Smooth muscle cell (in vitro differentiated cells): Measurements from ENCODE around the gene OSBP. TPM values are rescaled to one million over a fixed set of nuclear protein-coding genes. Genes with fewer than 3 reads are reported as not detected.

Experiments
- DNase-seq: peaks from one replicate; lab custom pipeline; 2025; ENCODE audit not compliant: unreplicated experiment; lab: John Stamatoyannopoulos, UW
- H2AFZ ChIP-seq: fragments of 200-600 bp; sonication (generic); 2 replicates; pipeline ENCODE4 v1.6.0; 2016; ENCODE audit warnings: antibody characterized with exemption, low read depth, mild to moderate bottlenecking
- H3F3A ChIP-seq: fragments of 200-600 bp; sonication (generic); 2 replicates; pipeline ENCODE4 v1.6.0; 2017; ENCODE audit warnings: antibody characterized with exemption, low read depth
- H3K27ac ChIP-seq: fragments of 200-600 bp; sonication (generic); 2 replicates; pipeline ENCODE4 v1.5.1; 2016; ENCODE audit warnings: low read depth, mild to moderate bottlenecking
- H3K27me3 ChIP-seq: fragments of 200-600 bp; sonication (generic); 2 replicates; pipeline ENCODE4 v1.6.1; 2016; ENCODE audit warnings: low read depth, mild to moderate bottlenecking
- H3K36me3 ChIP-seq: fragments of 200-600 bp; sonication (generic); 2 replicates; pipeline ENCODE4 v1.5.1; 2016; ENCODE audit warnings: low read depth
- H3K4me1 ChIP-seq: fragments of 200-600 bp; sonication (generic); 2 replicates; pipeline ENCODE4 v1.5.1; 2016; ENCODE audit warnings: low read depth
- H3K4me2 ChIP-seq: fragments of 200-600 bp; sonication (generic); 2 replicates; pipeline ENCODE4 v1.6.0; 2016; ENCODE audit warnings: mild to moderate bottlenecking
- H3K4me3 ChIP-seq: fragments of 200-600 bp; sonication (generic); 2 replicates; pipeline ENCODE4 v1.5.1; 2016; ENCODE audit warnings: mild to moderate bottlenecking
- H3K79me2 ChIP-seq: fragments of 200-600 bp; sonication (generic); 2 replicates; pipeline ENCODE4 v1.6.0; 2016; ENCODE audit warnings: low read depth, mild to moderate bottlenecking
- H3K9ac ChIP-seq: fragments of 200-600 bp; sonication (generic); 2 replicates; pipeline ENCODE4 v1.6.0; 2016; ENCODE audit warnings: low read depth
- H3K9me3 ChIP-seq: fragments of 200-600 bp; sonication (generic); replicated peaks from 2 replicates; pipeline ENCODE4 v1.5.1; 2016; ENCODE audit warnings: low read depth
- H4K20me1 ChIP-seq: fragments of 200-600 bp; sonication (generic); 2 replicates; pipeline ENCODE4 v1.6.0; 2016; ENCODE audit warnings: low read depth
- WGBS: methylation state at CpG from one replicate; pipeline ENCODE4 v1.1.7; 2016; ENCODE audit warnings: low lambda C conversion rate; 5-methylcytosine and 5-hydroxymethylcytosine counted together
- polyA plus RNA-seq: library from polyadenylated mRNA; unstranded; fragments of >200 nt; fragmentation: Nextera tagmentation; extraction: Ambion mirVana; gene quantifications from 2 replicates; pipeline ENCODE4 v1.2.1, GENCODE V29; 2016
- total RNA-seq: library from RNA; depleted of rRNA; stranded (reverse); fragments of >200 nt; gene quantifications from 2 replicates; pipeline ENCODE4 v1.2.3, GENCODE V29; 2014
- TF ChIP-seq, protein P1 (sequence below): fragments of 200-600 bp; sonication (generic); IDR thresholded peaks from 2 replicates; pipeline ENCODE4 v1.5.1; 2017; ENCODE audit warnings: borderline replicate concordance, mild to moderate bottlenecking, antibody characterized with exemption; ENCODE audit not compliant: insufficient read depth, poor library complexity, severe bottlenecking

OSBP gene
- total and polyA plus RNA-seq, 2 experiments from 2014 or later, result 35.9 to 40.0 TPM

DNA sequence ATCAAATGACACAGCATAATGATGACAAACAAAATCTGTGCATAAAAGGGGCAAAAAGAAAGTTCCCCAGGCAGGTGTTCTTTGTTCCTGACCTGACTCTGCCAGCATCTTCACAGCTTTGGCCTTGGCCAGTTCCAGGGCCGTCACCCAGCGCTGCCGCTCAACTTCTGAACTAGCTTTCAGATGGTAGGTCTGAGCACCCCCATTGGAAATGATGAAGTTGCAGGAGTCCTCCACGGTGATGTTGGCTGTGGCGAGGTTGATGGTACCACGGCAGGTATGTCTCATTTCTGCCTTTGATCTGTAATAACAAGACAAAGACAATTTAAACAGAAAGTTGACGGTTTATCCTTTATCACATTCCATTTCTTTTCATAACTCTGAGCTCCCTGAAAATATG is 5.3 kb downstream of the OSBP start:
- H3K27ac ChIP-seq, result no peak overlapping the region
- H3K4me1 ChIP-seq, result peaks cover 18% of the 10 kb centered on the region
- WGBS, result 97% methylated on average over 7 of the region's 7 CpGs
- H3K9ac ChIP-seq, result no peak overlapping the region
- peaks cover 97% of the 10 kb centered on the region for H4K20me1 ChIP-seq
- peaks cover 43% of the 10 kb centered on the region for H3K36me3 ChIP-seq
- TF ChIP-seq, protein P1, sequence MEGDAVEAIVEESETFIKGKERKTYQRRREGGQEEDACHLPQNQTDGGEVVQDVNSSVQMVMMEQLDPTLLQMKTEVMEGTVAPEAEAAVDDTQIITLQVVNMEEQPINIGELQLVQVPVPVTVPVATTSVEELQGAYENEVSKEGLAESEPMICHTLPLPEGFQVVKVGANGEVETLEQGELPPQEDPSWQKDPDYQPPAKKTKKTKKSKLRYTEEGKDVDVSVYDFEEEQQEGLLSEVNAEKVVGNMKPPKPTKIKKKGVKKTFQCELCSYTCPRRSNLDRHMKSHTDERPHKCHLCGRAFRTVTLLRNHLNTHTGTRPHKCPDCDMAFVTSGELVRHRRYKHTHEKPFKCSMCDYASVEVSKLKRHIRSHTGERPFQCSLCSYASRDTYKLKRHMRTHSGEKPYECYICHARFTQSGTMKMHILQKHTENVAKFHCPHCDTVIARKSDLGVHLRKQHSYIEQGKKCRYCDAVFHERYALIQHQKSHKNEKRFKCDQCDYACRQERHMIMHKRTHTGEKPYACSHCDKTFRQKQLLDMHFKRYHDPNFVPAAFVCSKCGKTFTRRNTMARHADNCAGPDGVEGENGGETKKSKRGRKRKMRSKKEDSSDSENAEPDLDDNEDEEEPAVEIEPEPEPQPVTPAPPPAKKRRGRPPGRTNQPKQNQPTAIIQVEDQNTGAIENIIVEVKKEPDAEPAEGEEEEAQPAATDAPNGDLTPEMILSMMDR, result no peak
- no peaks in the 10 kb centered on the region for H3K27me3 ChIP-seq
- no peak for DNase-seq
- H2AFZ ChIP-seq, result no peak overlapping the region
- H3K79me2 ChIP-seq, result peaks cover 97% of the 10 kb centered on the region
- no peak overlapping the region for H3K4me2 ChIP-seq
- H3K4me3 ChIP-seq, result no peak overlapping the region
- no peaks in the 10 kb centered on the region for H3F3A ChIP-seq
- H3K9me3 ChIP-seq, result no peaks in the 10 kb centered on the region

DNA sequence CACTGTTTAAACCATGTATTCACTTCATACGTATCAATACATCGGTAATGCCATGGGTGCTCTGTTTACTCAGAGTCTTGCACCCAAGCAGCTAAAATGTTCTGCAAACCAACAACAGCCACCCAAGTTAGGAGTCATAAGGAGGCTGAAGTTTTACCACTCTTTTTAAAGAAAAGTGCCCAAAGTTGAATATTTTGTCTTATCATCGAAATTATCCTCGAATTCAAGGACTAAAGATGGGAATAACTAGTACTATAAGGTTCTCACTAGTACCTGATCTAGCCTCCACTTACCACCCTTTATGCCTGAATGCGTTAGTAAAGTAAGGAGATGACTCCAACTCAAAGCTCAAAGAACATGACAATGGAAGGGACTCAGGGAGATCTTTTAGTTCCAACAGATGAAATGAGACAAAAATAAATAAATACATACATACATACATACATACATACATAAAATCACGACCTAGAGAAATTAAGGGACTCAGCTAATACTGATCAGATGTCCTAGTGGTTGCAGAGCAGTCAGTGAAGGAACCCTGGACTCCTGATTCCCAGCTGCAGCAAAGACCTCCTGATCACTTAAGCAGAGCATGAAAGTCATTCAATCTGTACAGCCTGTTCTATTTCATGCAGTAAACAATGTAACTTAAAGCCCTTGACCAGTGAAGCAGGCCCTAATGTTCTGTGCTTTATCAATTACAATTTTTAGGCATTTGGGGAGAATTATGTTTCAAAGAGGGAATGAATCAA is 7.7 kb downstream of the OSBP start:
- DNase-seq, result no peak
- Histone ChIP-seq H3K27me3 (no peaks in the 10 kb centered on the region), H3K4me1 (peaks cover 2% of the 10 kb centered on the region), H3K36me3 (peaks cover 47% of the 10 kb centered on the region), H2AFZ (no peak overlapping the region), H3K9me3 (no peaks in the 10 kb centered on the region), H3K79me2 (peaks cover 93% of the 10 kb centered on the region), H3K9ac (no peak overlapping the region), H4K20me1 (peaks cover 98% of the 10 kb centered on the region), H3K27ac (no peak overlapping the region), H3F3A (no peaks in the 10 kb centered on the region), H3K4me2 (no peak overlapping the region), H3K4me3 (no peak overlapping the region)
- WGBS, result 98% methylated on average over 6 of the region's 6 CpGs
- TF ChIP-seq, protein P1, result no peak

DNA sequence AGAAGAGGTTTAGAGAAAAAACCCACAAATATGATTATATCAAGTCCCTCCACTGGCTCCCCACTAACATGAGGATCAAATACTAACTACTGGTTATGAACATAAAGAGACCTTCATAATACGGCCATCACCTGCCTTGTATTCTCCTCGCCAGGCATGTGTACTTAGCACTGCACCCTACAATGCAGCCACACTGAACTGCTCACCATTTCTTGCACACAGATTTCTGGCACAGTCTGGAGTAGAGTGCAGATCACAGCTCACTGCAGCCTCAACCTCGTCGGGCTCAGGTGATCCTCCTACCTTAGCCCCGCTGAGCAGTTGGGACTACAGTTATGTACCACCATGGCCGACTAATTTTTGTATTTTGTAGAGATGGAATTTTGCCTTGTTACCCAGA is 13.1 kb downstream of the OSBP start:
- Histone ChIP-seq H3K36me3 (peaks cover 51% of the 10 kb centered on the region), H3K9ac (no peak overlapping the region), H3K4me1 (no peaks in the 10 kb centered on the region), H3K27me3 (no peaks in the 10 kb centered on the region), H3F3A (no peaks in the 10 kb centered on the region), H3K27ac (no peak overlapping the region), H3K9me3 (no peaks in the 10 kb centered on the region), H3K79me2 (peaks cover 43% of the 10 kb centered on the region), H3K4me3 (no peak overlapping the region), H4K20me1 (peaks cover 65% of the 10 kb centered on the region), H2AFZ (no peak overlapping the region), H3K4me2 (no peak overlapping the region)
- TF ChIP-seq, protein P1, result no peak
- WGBS, result 97% methylated on average over 6 of the region's 6 CpGs
- DNase-seq, result no peak

DNA sequence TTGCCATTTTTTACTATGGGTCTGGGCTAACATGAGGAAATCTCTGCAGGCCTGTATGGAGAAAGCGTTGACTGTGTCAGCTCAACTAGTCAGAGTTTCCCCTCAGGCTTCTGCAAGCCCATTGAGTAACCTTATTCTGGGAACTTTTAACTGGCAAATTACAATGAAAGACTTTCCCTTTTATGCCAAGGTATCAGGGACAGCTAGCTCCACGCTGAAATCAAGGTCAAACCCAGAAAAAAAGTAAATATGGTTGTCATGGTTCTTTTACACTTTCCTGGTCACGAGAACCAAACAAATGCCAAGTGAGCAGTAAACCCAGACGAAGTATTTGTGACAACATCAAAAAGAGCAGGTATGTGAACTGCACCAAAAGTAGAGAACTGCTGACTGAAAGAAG is 13.8 kb downstream of the OSBP start:
- H3K4me2 ChIP-seq, result no peak overlapping the region
- H3F3A ChIP-seq, result no peaks in the 10 kb centered on the region
- H3K4me1 ChIP-seq, result no peaks in the 10 kb centered on the region
- H3K27me3 ChIP-seq, result no peaks in the 10 kb centered on the region
- H3K9me3 ChIP-seq, result no peaks in the 10 kb centered on the region
- no peak overlapping the region for H3K9ac ChIP-seq
- no peak for DNase-seq
- peaks cover 59% of the 10 kb centered on the region for H4K20me1 ChIP-seq
- WGBS, result 97% methylated on average over 4 of the region's 4 CpGs
- H3K4me3 ChIP-seq, result no peak overlapping the region
- H2AFZ ChIP-seq, result no peak overlapping the region
- TF ChIP-seq, protein P1, result no peak
- peaks cover 45% of the 10 kb centered on the region for H3K36me3 ChIP-seq
- no peak overlapping the region for H3K27ac ChIP-seq
- peaks cover 37% of the 10 kb centered on the region for H3K79me2 ChIP-seq
